LNCaP clone FGC (cell line): ENCODE data around the gene RILPL2.
A peak's percentile ranks its signal among the peaks of the same experiment; 100 is the strongest.
"Not testable (repeated sequence)": the region's sequence is repeated elsewhere in the genome, so short reads cannot be mapped to it uniquely, and the experiment has no call there.

ENCODE experiments used
- DNase-seq: peaks from one replicate; pipeline ENCODE4 v3.0.0-alpha.2; 2011; ENCODE audit warnings: low read depth
- H3K4me3 ChIP-seq: 2 replicates; pipeline ENCODE4 v1.5.1; 2011; ENCODE audit warnings: mild to moderate bottlenecking, low read depth, low read length, control low read depth
- TF ChIP-seq, protein P1 (sequence below): IDR thresholded peaks from 2 replicates; pipeline ENCODE4 v1.5.1; 2012; ENCODE audit warnings: mild to moderate bottlenecking; ENCODE audit not compliant: control insufficient read depth, insufficient read depth; ENCODE audit errors: extremely low read depth

Gene RILPL2

DNA sequence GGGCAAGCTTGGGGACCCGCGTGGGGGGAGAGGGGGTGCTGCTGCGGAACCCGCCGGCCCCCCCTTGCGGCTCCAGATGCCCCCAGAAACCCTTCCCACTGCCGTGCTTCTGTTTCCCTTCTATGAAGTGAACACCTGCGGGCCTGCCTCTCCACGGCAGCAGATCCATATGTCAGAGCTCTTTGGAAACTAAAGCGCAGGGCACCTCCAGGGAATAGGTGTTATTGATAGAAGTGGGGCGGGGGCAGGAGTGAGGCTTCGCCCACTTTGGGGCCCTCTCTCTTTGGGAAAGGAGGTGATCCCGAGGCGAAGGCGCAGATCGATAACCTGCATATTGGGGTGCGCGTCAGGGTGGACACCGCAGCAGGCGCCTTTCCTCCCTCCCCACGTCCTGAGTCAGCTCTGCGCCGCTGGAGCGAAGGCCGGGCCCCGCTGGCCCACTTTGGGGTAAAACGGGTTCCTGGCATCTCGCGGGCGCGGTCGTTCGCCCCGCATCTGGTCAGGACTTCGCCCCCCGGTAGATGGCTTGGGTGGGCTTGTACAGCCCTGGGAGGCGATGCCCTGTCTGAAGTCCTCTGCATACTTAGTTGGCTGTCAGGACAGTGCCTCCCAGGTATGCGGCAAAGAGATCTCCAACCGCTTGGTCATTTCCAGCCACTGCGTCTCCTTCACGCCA lies 52.0 kb downstream of the RILPL2 start:
- TF ChIP-seq, protein P1, sequence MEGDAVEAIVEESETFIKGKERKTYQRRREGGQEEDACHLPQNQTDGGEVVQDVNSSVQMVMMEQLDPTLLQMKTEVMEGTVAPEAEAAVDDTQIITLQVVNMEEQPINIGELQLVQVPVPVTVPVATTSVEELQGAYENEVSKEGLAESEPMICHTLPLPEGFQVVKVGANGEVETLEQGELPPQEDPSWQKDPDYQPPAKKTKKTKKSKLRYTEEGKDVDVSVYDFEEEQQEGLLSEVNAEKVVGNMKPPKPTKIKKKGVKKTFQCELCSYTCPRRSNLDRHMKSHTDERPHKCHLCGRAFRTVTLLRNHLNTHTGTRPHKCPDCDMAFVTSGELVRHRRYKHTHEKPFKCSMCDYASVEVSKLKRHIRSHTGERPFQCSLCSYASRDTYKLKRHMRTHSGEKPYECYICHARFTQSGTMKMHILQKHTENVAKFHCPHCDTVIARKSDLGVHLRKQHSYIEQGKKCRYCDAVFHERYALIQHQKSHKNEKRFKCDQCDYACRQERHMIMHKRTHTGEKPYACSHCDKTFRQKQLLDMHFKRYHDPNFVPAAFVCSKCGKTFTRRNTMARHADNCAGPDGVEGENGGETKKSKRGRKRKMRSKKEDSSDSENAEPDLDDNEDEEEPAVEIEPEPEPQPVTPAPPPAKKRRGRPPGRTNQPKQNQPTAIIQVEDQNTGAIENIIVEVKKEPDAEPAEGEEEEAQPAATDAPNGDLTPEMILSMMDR = no peak
- no peak for DNase-seq

DNA sequence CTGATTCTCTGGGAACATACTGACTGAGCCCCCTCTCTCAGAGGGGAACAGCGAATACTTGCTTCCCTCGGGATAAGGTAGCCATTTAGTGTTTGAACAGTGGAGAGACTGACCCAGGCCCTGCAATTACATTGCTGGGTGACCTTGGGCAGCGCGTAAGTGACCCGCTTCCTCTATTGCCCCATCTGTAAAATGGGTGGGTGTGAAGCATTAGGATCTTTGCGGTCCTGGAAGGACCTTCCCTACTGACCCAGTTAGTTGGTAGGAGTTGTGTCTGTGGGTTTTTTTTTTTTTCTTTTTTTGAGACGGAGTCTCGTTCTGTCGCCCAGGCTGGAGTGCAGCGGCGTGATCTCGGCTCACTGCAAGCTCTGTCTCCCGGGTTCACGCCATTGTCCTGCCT lies 53.8 kb downstream of the RILPL2 start:
- DNase-seq = no peak
- TF ChIP-seq, protein P1 = no peak
- H3K4me3 ChIP-seq = peak overlapping the region; percentile 93

More for the DNA sequence above, 52.0 kb downstream of the RILPL2 start:
- peak overlapping the region; percentile 93 for H3K4me3 ChIP-seq

DNA sequence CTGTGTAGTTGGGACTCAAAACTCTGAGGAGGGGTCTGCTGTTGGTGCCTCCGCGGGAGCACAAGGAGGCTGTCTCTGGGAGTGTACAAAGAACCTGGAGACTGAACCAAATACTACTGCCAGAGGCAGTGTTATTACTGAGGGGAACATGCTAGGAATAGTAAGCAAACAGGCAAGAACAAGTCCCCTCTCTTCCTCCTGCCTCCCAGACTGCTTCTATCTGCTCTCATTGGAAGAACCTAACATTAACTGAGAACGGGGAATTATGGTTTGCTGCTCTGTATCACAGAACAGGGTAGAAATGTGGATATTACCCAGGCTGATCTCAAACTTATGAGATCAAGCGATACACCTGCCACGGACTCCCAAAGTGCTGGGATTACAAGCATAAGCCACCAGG lies 57.1 kb downstream of the RILPL2 start:
- DNase-seq = peak; percentile 50
- TF ChIP-seq, protein P1 = no peak
- H3K4me3 ChIP-seq = no peak overlapping the region

DNA sequence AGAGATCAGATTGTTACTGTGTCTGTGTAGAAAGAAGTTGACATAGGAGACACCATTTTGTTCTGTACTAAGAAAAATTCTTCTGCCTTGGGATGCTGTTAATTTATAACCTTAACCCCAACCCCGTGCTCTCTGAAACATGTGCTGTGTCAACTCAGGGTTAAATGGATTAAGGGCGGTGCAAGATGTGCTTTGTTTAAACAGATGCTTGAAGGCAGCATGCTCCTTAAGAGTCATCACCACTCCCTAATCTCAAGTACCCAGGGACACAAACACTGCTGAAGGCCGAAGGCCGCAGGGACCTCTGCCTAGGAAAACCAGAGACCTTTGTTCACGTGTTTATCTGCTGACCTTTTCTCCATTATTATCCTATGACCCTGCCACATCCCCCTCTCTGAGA lies 64.1 kb downstream of the RILPL2 start:
- H3K4me3 ChIP-seq, DNase-seq: not testable (repeated sequence)

DNA sequence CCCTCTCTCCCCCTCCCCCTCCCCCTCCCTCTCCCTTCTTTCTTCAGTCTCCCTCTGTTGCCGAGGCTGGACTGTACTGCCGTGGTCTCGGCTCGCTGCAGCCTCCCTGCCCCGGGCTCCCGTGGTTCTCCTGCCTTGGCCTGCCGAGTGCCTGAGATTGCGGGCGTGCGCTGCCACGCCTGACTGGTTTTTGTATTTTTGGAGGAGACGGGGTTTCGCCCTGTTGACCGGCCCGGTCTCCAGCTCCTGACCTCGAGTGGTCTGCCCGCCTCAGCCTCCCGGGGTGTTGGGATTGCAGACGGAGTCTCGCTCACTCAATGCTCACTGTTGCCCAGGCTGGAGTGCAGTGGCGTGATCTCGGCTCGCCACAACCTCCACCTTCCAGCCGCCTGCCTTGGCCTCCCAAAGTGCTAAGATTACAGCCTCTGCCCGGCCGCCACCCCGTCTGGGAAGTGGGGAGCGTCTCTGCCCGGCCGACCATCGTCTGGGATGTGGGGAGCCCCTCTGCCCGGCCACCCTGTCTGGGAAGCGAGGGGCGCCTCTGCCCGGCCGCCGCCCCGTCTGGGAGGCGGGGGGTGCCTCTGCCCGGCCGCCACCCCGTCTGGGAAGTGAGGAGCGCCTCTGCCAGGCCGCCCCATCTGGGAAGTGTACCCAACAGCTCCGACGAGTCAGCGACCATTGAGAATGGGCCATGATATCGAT lies 64.7 kb downstream of the RILPL2 start:
- not testable (repeated sequence) for DNase-seq, H3K4me3 ChIP-seq

DNA sequence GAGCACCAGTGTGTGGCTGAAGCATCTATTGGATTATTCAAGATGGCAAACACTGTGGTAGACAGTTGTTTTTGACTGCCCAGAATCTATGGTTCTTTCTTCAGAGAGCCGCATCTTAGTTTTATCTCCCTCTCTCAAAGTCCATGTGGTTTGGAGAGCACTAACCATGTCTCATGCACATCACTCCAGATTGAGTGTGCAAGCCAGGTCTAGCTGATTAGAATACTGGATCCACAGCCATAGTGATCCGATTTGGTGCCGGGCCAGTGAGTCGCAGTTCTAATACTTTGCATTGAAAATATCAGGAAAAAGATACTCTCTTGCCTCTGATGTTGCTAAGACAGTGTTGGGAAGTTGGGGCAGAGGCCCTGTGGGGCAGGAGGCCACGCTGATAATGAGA lies 67.3 kb downstream of the RILPL2 start:
- H3K4me3 ChIP-seq = no peak overlapping the region
- TF ChIP-seq, protein P1 = no peak

DNA sequence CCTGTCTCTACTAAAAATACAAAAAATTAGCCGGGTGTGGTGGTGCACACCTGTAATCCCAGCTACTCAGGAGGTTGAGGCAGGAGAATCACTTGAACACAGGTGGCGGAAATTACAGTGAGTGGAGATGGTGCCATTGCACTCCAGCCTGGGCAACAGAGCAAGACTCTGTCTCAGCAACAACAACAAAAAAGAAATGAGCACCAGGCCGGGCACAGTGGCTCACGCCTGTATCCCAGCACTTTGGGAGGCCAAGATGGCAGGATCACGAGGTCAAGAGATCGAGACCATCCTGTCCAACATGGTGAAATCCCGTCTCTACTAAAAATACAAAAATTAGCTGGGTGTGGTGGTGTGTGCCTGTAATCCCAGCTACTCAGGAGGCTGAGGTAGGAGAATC lies 68.1 kb downstream of the RILPL2 start:
- not testable (repeated sequence) for DNase-seq, H3K4me3 ChIP-seq

More for the DNA sequence above, 67.3 kb downstream of the RILPL2 start:
- DNase-seq = no peak

DNA sequence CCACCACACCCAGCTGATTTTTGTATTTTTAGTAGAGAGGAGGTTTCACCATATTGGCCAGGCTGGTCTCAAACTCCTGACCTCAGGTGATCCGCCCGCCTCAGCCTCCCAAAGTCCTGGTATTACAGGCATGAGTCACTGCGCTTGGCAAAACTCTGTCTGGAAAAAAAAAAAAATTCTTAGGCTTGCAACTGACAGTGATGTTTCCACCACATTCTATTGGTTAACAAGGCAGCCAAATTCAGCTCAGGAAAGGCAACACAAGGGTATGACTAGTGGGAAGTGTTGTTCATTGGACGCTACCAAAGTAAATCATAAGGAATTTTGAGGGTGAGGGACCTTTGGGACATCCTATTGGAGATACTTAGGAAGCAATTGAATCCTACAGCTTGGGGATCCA lies 69.0 kb downstream of the RILPL2 start:
- TF ChIP-seq, protein P1 = no peak
- DNase-seq = no peak

More for the DNA sequence above, 69.0 kb downstream of the RILPL2 start:
- no peak overlapping the region for H3K4me3 ChIP-seq
